Nephron (organoid): ENCODE results near the gene FTO.

ENCODE experiments used
- H3K27ac Mint-ChIP-seq, 3 experiments: 2 replicates each; pipeline ENCODE4 v1.8.0; 2020; ENCODE audit warnings: mixed read lengths in 3 of 3, mild to moderate bottlenecking in 2 of 3, moderate library complexity in 1 of 3
- H3K27me3 Mint-ChIP-seq: 2 replicates; pipeline ENCODE4 v1.8.0; 2021; ENCODE audit warnings: low read depth, mild to moderate bottlenecking, moderate library complexity, mixed read lengths
- H3K36me3 Mint-ChIP-seq: 2 replicates; pipeline ENCODE4 v1.8.0; 2020; ENCODE audit warnings: low read depth, mixed read lengths
- H3K4me1 Mint-ChIP-seq: 2 replicates; pipeline ENCODE4 v1.8.0; 2020; ENCODE audit warnings: mixed read lengths
- H3K4me3 Mint-ChIP-seq, 3 experiments: 2 replicates each; pipeline ENCODE4 v1.8.0; 2020; ENCODE audit warnings: mild to moderate bottlenecking in 3 of 3, mixed read lengths in 3 of 3, moderate library complexity in 2 of 3
- H3K9me3 Mint-ChIP-seq: 2 replicates; pipeline ENCODE4 v1.8.0; 2020; ENCODE audit warnings: mixed read lengths
- CTCF ChIP-seq, 3 experiments: fragments of 200-600 bp; sonication (generic); IDR thresholded peaks; one replicate each; pipeline ENCODE4 v1.5.0; 2021; ENCODE audit warnings: antibody characterized with exemption in 3 of 3; ENCODE audit not compliant: unreplicated experiment in 3 of 3

FTO gene

GRCh38 chr16:54106057-54106456, 402.1 kb downstream of the FTO start:
- no peaks in the 10 kb centered on the region for H3K4me1 Mint-ChIP-seq
- TF ChIP-seq CTCF (IDR thresholded peaks at IDR 0.05; ENCODE audit: unreplicated experiment in 3 of 3): no peak
- peaks cover 13% of the 10 kb centered on the region for H3K36me3 Mint-ChIP-seq
- H3K9me3 Mint-ChIP-seq: peaks cover 5% of the 10 kb centered on the region
- H3K4me3 Mint-ChIP-seq: no peak overlapping the region
- H3K27me3 Mint-ChIP-seq: peaks cover 3% of the 10 kb centered on the region
- no peak overlapping the region for H3K27ac Mint-ChIP-seq

- Mint-ChIP-seq H3K4me1 (no peaks in the 10 kb centered on the region), H3K4me3 (no peak overlapping the region)
These were observed 403.7 kb downstream of the FTO start for GRCh38 chr16:54107583-54108202.

GRCh38 chr16:54110016-54110981, 406.3 kb downstream of the FTO start:
- H3K27me3 Mint-ChIP-seq: peaks cover 5% of the 10 kb centered on the region
- H3K27ac Mint-ChIP-seq: no peak overlapping the region
- no peak for TF ChIP-seq CTCF (IDR thresholded peaks at IDR 0.05; ENCODE audit: unreplicated experiment in 3 of 3)
- no peaks in the 10 kb centered on the region for H3K4me1 Mint-ChIP-seq
- no peaks in the 10 kb centered on the region for H3K9me3 Mint-ChIP-seq
- H3K36me3 Mint-ChIP-seq: peaks cover 34% of the 10 kb centered on the region
- no peak overlapping the region for H3K4me3 Mint-ChIP-seq

More at GRCh38 chr16:54107583-54108202, 403.7 kb downstream of the FTO start:
- Mint-ChIP-seq H3K36me3 (peaks cover 14% of the 10 kb centered on the region), H3K27ac (no peak overlapping the region), H3K9me3 (no peaks in the 10 kb centered on the region), H3K27me3 (peaks cover 3% of the 10 kb centered on the region)
- TF ChIP-seq CTCF (IDR thresholded peaks at IDR 0.05; ENCODE audit: unreplicated experiment in 3 of 3): no peak

DNA sequence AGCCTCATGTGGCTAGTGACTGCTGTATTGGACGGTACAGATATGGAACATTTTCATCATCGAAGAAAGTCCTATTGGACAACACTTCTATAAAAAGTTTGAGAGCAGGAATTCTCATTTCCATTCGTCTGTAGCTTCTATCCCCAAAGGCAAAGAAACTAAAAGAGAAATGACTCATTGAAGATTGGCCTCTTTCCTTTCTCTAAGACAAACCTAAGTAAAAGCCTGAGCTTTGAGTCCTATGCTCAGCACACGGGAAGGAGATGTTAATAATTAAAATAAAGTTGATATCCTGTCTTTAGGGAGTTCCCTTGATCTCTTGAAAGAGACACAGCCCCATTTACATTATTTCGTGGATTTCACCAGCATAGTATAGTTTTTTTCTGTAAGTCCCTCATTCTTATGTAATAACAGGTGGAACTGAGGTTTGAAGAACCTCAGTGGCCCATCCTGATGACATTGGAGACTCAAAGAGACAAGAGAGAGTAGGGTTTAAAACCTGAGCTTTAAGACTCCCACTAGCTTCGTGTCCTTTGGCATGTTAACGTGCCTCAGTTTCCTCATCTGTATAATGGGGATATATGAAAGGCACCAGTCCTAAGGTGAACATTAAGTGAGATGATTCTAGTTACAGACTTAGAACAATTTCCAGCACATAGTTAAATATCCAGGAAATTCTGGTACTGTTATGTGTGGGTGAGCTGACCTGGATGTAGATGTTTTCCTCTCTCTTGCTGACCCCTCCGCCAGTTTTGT, 408.7 kb downstream of the FTO start:
- Mint-ChIP-seq H3K27ac (no peak overlapping the region), H3K4me3 (no peak overlapping the region), H3K4me1 (no peaks in the 10 kb centered on the region), H3K36me3 (peaks cover 35% of the 10 kb centered on the region), H3K9me3 (no peaks in the 10 kb centered on the region), H3K27me3 (peaks cover 6% of the 10 kb centered on the region)
- no peak for TF ChIP-seq CTCF (IDR thresholded peaks at IDR 0.05; ENCODE audit: unreplicated experiment in 3 of 3)

DNA sequence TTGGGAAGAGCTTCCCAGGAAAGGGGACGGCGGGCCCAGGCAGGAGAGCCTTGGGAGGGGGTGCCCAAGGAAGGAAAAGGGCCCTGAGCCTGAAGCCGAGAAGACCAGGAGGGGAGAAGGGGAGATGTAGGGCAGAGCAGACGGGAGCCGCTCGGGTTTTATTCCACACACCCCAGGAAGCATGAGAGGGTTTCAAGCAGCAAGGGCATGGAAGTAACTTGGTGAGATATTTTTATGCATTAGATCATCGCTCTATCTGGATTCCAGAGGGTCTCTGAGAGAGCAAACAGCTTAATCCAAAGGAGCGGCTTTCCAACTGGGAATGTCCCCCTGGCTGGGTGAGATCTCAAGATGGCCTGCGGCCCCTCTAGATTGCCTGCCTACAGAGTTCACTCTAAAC, 411.6 kb downstream of the FTO start:
- H3K27me3 Mint-ChIP-seq: peaks cover 5% of the 10 kb centered on the region
- TF ChIP-seq CTCF (IDR thresholded peaks at IDR 0.05; ENCODE audit: unreplicated experiment in 3 of 3): no peak

More for the DNA sequence above, 411.6 kb downstream of the FTO start:
- no peak overlapping the region for H3K27ac Mint-ChIP-seq
- H3K9me3 Mint-ChIP-seq: no peaks in the 10 kb centered on the region
- H3K4me3 Mint-ChIP-seq: no peak overlapping the region
- H3K36me3 Mint-ChIP-seq: peaks cover 33% of the 10 kb centered on the region
- H3K4me1 Mint-ChIP-seq: no peaks in the 10 kb centered on the region
